B cell (primary cell): ENCODE results near the gene UCN2. TPM values are rescaled to one million over a fixed set of nuclear protein-coding genes. Genes with fewer than 3 reads are reported as not detected.

Experiments
- ATAC-seq: fragments of 200-7000 bp; cut with Tn5 transposase; one replicate; pipeline ENCODE4 v1.10.0; 2021; ENCODE audit warnings: low read depth, mild to moderate bottlenecking, moderate number of reproducible peaks, moderate library complexity
- CTCF ChIA-PET: fragments of 350-600 bp; sonication (Branson Sonifier 250); formaldehyde crosslinking; loops from one replicate; lab custom pipeline; 2021; ENCODE audit warnings: antibody characterized with exemption, inconsistent platforms; lab: Charles Lee
- POLR2A ChIA-PET: fragments of 350-600 bp; sonication (Branson Sonifier 250); formaldehyde crosslinking; loops from one replicate; lab custom pipeline; 2021; ENCODE audit warnings: antibody characterized with exemption; lab: Charles Lee
- DNase-seq: peaks from one replicate; pipeline ENCODE4 v3.0.0; 2013
- H2AFZ ChIP-seq: 2 replicates; pipeline ENCODE4 v1.6.1; 2012; ENCODE audit warnings: mild to moderate bottlenecking, low read depth, low read length; ENCODE audit not compliant: insufficient read depth, poor library complexity, severe bottlenecking
- H3K27ac ChIP-seq, 2 donors: 1 replicate in 1 of 2; 2 replicates in 1 of 2; pipeline ENCODE4 v1.5.1; 2012 to 2013; ENCODE audit warnings: low read length in 2 of 2, mild to moderate bottlenecking in 2 of 2, moderate library complexity in 1 of 2
- H3K27me3 ChIP-seq, 4 experiments: fragments of 200-600 bp in 1 of 4; sonication (generic) in 1 of 4; replicated peaks in 1 of 4; 1 replicate in 2 of 4; 2 replicates in 2 of 4; pipeline versions ENCODE4 v1.6.1 to v1.7.0; 2013 to 2016; ENCODE audit warnings: low read length in 3 of 4, mild to moderate bottlenecking in 2 of 4, mixed read lengths in 1 of 4, moderate library complexity in 1 of 4; ENCODE audit not compliant: insufficient read depth in 4 of 4, control insufficient read depth in 3 of 4; ENCODE audit errors: control extremely low read depth in 1 of 4
- H3K36me3 ChIP-seq, 2 experiments: replicated peaks in 1 of 2; 1 replicate in 1 of 2; 2 replicates in 1 of 2; pipeline versions ENCODE4 v1.6.1 to v1.7.1; 2013; ENCODE audit warnings: low read length in 1 of 2; ENCODE audit not compliant: insufficient read depth in 2 of 2, control insufficient read depth in 1 of 2; ENCODE audit errors: control extremely low read depth in 1 of 2, extremely low read depth in 1 of 2
- H3K4me1 ChIP-seq, 2 donors: fragments of 200-600 bp in 1 of 2; sonication (generic) in 1 of 2; 1 replicate in 1 of 2; 2 replicates in 1 of 2; pipeline versions ENCODE4 v1.5.1 to v1.6.1; 2013 to 2017; ENCODE audit warnings: low read length in 2 of 2; ENCODE audit not compliant: control insufficient read depth in 2 of 2, insufficient read depth in 2 of 2
- H3K4me2 ChIP-seq: replicated peaks from 2 replicates; pipeline ENCODE3; 2012; ENCODE audit warnings: mild to moderate bottlenecking, low read depth, low read length; ENCODE audit not compliant: poor library complexity, severe bottlenecking
- H3K4me3 ChIP-seq, 5 experiments: fragments of 200-600 bp in 1 of 5; sonication (generic) in 1 of 5; 1 replicate in 3 of 5; 2 replicates in 2 of 5; pipeline versions ENCODE4 v1.5.1 to v1.7.0; 2011 to 2016; ENCODE audit warnings: low read length in 4 of 5, mild to moderate bottlenecking in 4 of 5, low read depth in 2 of 5, control low read depth in 1 of 5, moderate library complexity in 1 of 5; ENCODE audit not compliant: insufficient read depth in 1 of 5; ENCODE audit errors: control extremely low read depth in 1 of 5, extremely low read depth in 1 of 5
- H3K79me2 ChIP-seq: fragments of 200-600 bp; sonication (generic); one replicate; pipeline ENCODE4 v1.6.0; 2016; ENCODE audit warnings: low read length; ENCODE audit not compliant: control insufficient read depth, insufficient read depth
- H3K9ac ChIP-seq: fragments of 200-600 bp; sonication (generic); 2 replicates; pipeline ENCODE4 v1.6.1; 2017; ENCODE audit warnings: mild to moderate bottlenecking, low read length, moderate library complexity
- H3K9me3 ChIP-seq, 3 donors: one replicate each; pipeline versions ENCODE4 v1.6.1 to v1.7.1; 2013; ENCODE audit warnings: low read length in 2 of 3; ENCODE audit not compliant: control insufficient read depth in 2 of 3, insufficient read depth in 1 of 3; ENCODE audit errors: control extremely low read depth in 1 of 3
- H4K20me1 ChIP-seq: 2 replicates; pipeline ENCODE4 v1.6.0; 2012; ENCODE audit warnings: mild to moderate bottlenecking, low read length; ENCODE audit not compliant: insufficient read depth, control insufficient read depth, poor library complexity, severe bottlenecking
- H3K27ac Mint-ChIP-seq: one replicate; pipeline ENCODE4 v1.8.0; 2021; ENCODE audit warnings: mixed read lengths
- H3K27me3 Mint-ChIP-seq: one replicate; pipeline ENCODE4 v1.8.0; 2021; ENCODE audit warnings: mixed read lengths
- H3K4me1 Mint-ChIP-seq: one replicate; pipeline ENCODE4 v1.8.0; 2021; ENCODE audit warnings: mixed read lengths
- H3K4me3 Mint-ChIP-seq: one replicate; pipeline ENCODE4 v1.8.0; 2021; ENCODE audit warnings: mixed read lengths
- H3K9me3 Mint-ChIP-seq: one replicate; pipeline ENCODE4 v1.8.0; 2022; ENCODE audit warnings: mixed read lengths; ENCODE audit not compliant: insufficient read depth
- CTCF ChIP-seq: fragments of 200-600 bp; IDR thresholded peaks from one replicate; pipeline ENCODE4 v1.8.0; 2022; ENCODE audit warnings: antibody characterized with exemption, mild to moderate bottlenecking
- EZH2 ChIP-seq: IDR thresholded peaks from 2 replicates; pipeline ENCODE4 v1.6.1; 2012; ENCODE audit warnings: borderline replicate concordance, low read depth, mild to moderate bottlenecking, moderate library complexity, low read length; ENCODE audit not compliant: insufficient read depth, poor library complexity, severe bottlenecking
- WGBS: methylation state at CpG from one replicate; pipeline ENCODE4 v1.1.5; 2013; ENCODE audit warnings: missing lambda C conversion rate; ENCODE audit not compliant: insufficient coverage; 5-methylcytosine and 5-hydroxymethylcytosine counted together
- intact Hi-C: fragments of 100-400 bp; cut with micrococcal nuclease; formaldehyde crosslinking; loops from one replicate; pipeline ENCODE4 v1.10.0; 2022
- polyA plus RNA-seq: library from polyadenylated mRNA; depleted of rRNA; stranded (reverse); fragments of >200 nt; gene quantifications from 2 replicates; pipeline ENCODE4 v1.2.3, GENCODE V29; 2012
- small RNA-seq: library from RNA; depleted of rRNA; stranded (forward); fragments of <200 nt; gene quantifications from one replicate; pipeline ENCODE3, GENCODE V24; 2012; ENCODE audit warnings: low replicate concordance, low read depth; ENCODE audit not compliant: insufficient read length
- total RNA-seq, 2 donors: library from RNA; stranded (reverse); fragments of 120-200 nt in 1 of 2; gene quantifications; 1 replicate in 1 of 2; 2 replicates in 1 of 2; pipeline versions ENCODE4 v1.2.3 to v1.2.4, GENCODE V29; 2013 to 2022

The UCN2 gene
- total and polyA plus RNA-seq, 2 donors (not counting 1 experiment from before 2014, with no cell fraction given), result not detected

GRCh38 chr3:48514431-48515227, 49.0 kb downstream of the UCN2 start:
- no peak for ATAC-seq
- Histone ChIP-seq H3K4me1 (peaks cover 0 to 8% of the 10 kb centered on the region in 2 donors), H3K79me2 (no peaks in the 10 kb centered on the region), H2AFZ (no peak overlapping the region), H3K4me2 (no peak overlapping the region), H3K36me3 (no peaks in the 10 kb centered on the region), H3K4me3 (no peak overlapping the region), H3K27ac (no peak overlapping the region), H3K9ac (no peak overlapping the region), H3K27me3 (peaks cover 0 to 4% (median 0%) of the 10 kb centered on the region in 4 experiments), H3K9me3 (no peaks in the 10 kb centered on the region), H4K20me1 (no peaks in the 10 kb centered on the region)
- H3K9me3 Mint-ChIP-seq, result no peaks in the 10 kb centered on the region
- WGBS, result 49% methylated on average over 6 of the region's 8 CpGs
- ChIA-PET CTCF (interaction anchor here (0.9 to 1.9 kb wide), 2 partner anchors 17 to 114 kb away, joined by 3 to 8 read pairs; no protein-coding TSS in a partner anchor), POLR2A (interaction anchor here (0.7 kb wide), 1 partner anchor 7 kb away, joined by 3 read pairs; no protein-coding TSS in a partner anchor)
- intact Hi-C loops, result no loop called here
- no peak overlapping the region for H3K4me3 Mint-ChIP-seq
- H3K4me1 Mint-ChIP-seq, result peaks cover 4% of the 10 kb centered on the region
- TF ChIP-seq EZH2 (no peak), CTCF (no peak)
- H3K27me3 Mint-ChIP-seq, result peaks cover 6% of the 10 kb centered on the region
- H3K27ac Mint-ChIP-seq, result no peak overlapping the region
- DNase-seq, result no peak

Small RNA genes lying within 50 kb of the gene (small RNA-seq; reads per million reads assigned to genes)
- gene MIR6823, result not detected

Other genes with a start within 250 kb of the UCN2 start
- not detected in 2 replicates for gene SPINK8, start 230.1 kb downstream of the UCN2 start, total RNA-seq
- gene SPINK8, start 230.1 kb downstream of the UCN2 start, polyA plus RNA-seq, result not detected in 2 replicates
- not detected in 2 replicates for gene FBXW12, start 191.6 kb downstream of the UCN2 start, total RNA-seq
- not detected in 2 replicates for gene FBXW12, start 191.6 kb downstream of the UCN2 start, polyA plus RNA-seq
- gene PLXNB1, start 133.7 kb downstream of the UCN2 start, total RNA-seq, result 3.9 and 5.0 TPM in 2 replicates
- gene PLXNB1, start 133.7 kb downstream of the UCN2 start, polyA plus RNA-seq, result 0.95 and 1.6 TPM in 2 replicates
- gene CCDC51, start 123.7 kb downstream of the UCN2 start, total RNA-seq, result 5.0 and 6.2 TPM in 2 replicates
- 4.5 and 5.9 TPM in 2 replicates for gene CCDC51, start 123.7 kb downstream of the UCN2 start, polyA plus RNA-seq
- 185 and 194 TPM in 2 replicates for gene TMA7, start 123.5 kb downstream of the UCN2 start, total RNA-seq
- 169 and 191 TPM in 2 replicates for gene TMA7, start 123.5 kb downstream of the UCN2 start, polyA plus RNA-seq
- gene ATRIP, start 117.0 kb downstream of the UCN2 start, total RNA-seq, result 11.6 and 14.3 TPM in 2 replicates
- 10.5 and 12.6 TPM in 2 replicates for gene ATRIP, start 117.0 kb downstream of the UCN2 start, polyA plus RNA-seq
- gene SHISA5, start 59.6 kb downstream of the UCN2 start, total RNA-seq, result 145 and 147 TPM in 2 replicates
- gene SHISA5, start 59.6 kb downstream of the UCN2 start, polyA plus RNA-seq, result 133 and 183 TPM in 2 replicates
- gene PFKFB4, start 7.0 kb downstream of the UCN2 start, total RNA-seq, result 3.2 and 3.3 TPM in 2 replicates
- gene PFKFB4, start 7.0 kb downstream of the UCN2 start, polyA plus RNA-seq, result 1.3 and 1.7 TPM in 2 replicates
- 2.1 and 3.3 TPM in 2 replicates for gene COL7A1, start 31.5 kb upstream of the UCN2 start, total RNA-seq
- 0.75 and 2.9 TPM in 2 replicates for gene COL7A1, start 31.5 kb upstream of the UCN2 start, polyA plus RNA-seq
- gene UQCRC1, start 45.9 kb upstream of the UCN2 start, total RNA-seq, result 98.9 and 99.9 TPM in 2 replicates
- 132 and 195 TPM in 2 replicates for gene UQCRC1, start 45.9 kb upstream of the UCN2 start, polyA plus RNA-seq
- not detected in 2 replicates for gene TMEM89, start 58.0 kb upstream of the UCN2 start, total RNA-seq
- gene TMEM89, start 58.0 kb upstream of the UCN2 start, polyA plus RNA-seq, result not detected in 2 replicates
- gene SLC26A6, start 71.7 kb upstream of the UCN2 start, total RNA-seq, result 26.7 and 30.6 TPM in 2 replicates
- gene SLC26A6, start 71.7 kb upstream of the UCN2 start, polyA plus RNA-seq, result 22.5 and 24.0 TPM in 2 replicates
- 2.5 and 2.8 TPM in 2 replicates for gene CELSR3, start 99.1 kb upstream of the UCN2 start, total RNA-seq
- gene CELSR3, start 99.1 kb upstream of the UCN2 start, polyA plus RNA-seq, result 1.2 and 2.4 TPM in 2 replicates
- 19.1 and 19.7 TPM in 2 replicates for gene NCKIPSD, start 122.1 kb upstream of the UCN2 start, total RNA-seq
- gene NCKIPSD, start 122.1 kb upstream of the UCN2 start, polyA plus RNA-seq, result 14.6 and 24.6 TPM in 2 replicates
- 138 and 140 TPM in 2 replicates for gene IP6K2, start 153.4 kb upstream of the UCN2 start, total RNA-seq
- 132 and 158 TPM in 2 replicates for gene IP6K2, start 153.4 kb upstream of the UCN2 start, polyA plus RNA-seq